ENCODE measurements around the gene STOM.
"Not testable (repeated sequence)": the region's sequence is repeated elsewhere in the genome, so short reads cannot be mapped to it uniquely, and the experiment has no call there.

Gene STOM

DNA sequence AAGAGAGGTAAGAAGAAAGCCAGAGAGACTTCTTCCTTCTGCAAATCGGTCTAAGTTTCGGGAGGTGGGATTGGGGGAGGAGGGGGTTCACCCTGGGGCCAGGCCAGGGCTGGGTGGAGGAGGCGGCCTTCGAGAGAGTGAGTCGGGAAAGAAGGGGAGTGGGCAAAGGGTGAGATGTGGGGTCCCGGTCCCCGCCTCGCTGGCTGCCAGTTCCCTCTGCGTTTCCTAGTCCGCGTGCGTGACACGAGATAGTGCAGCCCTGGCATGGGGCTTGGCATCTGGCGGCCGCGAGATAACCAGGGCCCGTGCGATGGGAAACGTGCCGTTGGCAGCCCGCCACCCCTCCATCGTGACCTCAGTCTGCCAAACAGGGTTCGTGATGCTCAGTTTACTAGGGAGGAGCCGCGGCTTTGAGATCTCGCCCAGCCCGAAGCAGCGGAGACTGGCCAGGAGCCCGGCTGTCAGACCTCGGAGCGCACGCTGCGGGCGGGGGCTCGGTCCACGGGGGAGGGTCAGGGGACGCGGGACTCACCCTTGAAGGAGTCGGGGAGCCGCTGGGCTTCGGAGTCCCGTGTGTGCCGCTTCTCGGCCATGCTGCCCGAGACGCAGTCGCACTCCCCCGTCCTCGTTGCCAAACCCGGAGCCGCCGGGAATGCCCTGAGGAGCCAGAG is at the start of gene STOM:
Gene STOM (minus strand): TSS at position 656 of the 671 bp plus-strand sequence. CDS start 63 bp downstream, at position 593.
- DNase-seq (ENCODE audit: low read depth, low spot score), result no peak
- H3K27ac ChIP-seq, result peak within 1 kb of the TSS; percentile 55

- DNase-seq (ENCODE audit: low read depth, low spot score), result no peak
- H3K27ac ChIP-seq, result no peak overlapping the region
Measured at GRCh38 chr9:121411993-121412392, 41.9 kb upstream of the STOM start.

- no peak overlapping the region for H3K27ac ChIP-seq
- no peak for DNase-seq (ENCODE audit: low read depth, low spot score)
Measured at GRCh38 chr9:121405899-121406298, 35.8 kb upstream of the STOM start.

GRCh38 chr9:121404906-121405305 is 34.9 kb upstream of the STOM start:
- H3K27ac ChIP-seq, result no peak overlapping the region
- no peak for DNase-seq (ENCODE audit: low read depth, low spot score)

DNA sequence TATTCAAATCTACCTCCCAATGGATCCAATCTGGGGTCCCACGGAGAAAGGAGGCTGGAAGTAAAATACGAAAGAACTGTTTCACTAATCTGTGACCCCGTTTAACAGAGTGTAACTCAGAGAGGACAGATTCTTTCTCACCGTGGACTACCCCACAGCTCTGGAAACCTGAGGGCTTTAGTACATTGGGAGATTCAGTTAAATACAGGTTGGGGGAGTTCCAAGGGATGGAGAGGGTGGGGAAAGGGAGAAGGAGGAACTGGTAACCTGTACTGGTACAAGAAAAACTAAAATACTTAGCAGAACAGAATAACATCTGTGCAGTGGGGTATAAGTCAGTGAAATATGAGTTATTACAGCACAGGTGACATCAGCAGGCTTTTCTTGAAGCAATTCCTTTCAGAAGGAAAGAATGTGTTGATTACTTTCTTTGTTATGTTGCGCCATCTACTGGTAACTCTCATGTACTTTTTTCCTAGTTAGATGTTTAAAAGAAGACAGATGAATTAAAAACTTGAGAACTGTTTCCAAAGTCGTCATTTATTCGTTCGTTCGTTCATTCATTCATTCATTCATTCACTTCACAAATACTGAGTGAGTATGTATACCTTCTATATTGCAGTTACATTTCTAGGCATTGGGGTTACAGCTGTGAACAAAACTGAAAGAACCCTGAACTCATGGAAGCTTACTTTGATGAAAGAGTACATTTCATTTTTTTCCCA is 30.0 kb upstream of the STOM start:
- peak overlapping the region; percentile 96 for H3K27ac ChIP-seq
- peak; percentile 37 for DNase-seq (ENCODE audit: low read depth, low spot score)

DNA sequence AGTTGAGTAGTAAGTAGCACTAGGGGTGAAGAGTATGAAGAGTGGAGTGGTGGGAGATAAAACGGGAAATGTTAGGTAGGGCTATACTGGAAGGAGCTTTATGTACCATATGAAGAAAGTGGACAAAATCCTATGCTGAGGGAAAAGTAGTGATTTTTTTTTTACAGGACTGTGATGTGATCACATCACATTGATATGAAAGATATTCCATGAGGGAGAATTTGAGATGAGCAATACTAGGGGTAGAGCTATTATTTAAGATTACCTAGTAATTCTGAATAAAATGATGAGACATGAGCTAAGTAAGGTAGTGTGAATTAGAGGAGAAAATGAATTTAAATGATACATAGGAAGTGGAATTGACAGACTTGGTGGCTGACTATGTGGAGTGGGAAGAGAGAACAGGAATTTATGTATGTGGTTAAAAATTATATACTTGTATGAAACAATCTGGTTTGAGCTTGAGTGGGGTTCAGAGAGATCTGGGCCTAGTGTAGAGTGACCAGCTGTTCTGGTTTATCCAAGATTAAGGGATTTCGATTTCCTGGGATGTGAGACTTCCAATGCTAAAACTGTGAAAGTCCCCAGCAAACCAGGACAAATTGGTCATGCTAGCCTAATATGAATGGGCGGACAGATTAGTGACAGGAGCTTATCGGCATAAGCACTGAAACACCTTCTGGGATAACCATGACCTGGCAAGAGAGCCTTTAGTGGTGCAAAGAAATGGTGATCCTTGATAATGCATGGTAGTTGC is 29.3 kb upstream of the STOM start:
- DNase-seq (ENCODE audit: low read depth, low spot score), result no peak
- peak overlapping the region; percentile 96 for H3K27ac ChIP-seq

GRCh38 chr9:121398374-121398773 is 28.3 kb upstream of the STOM start:
- peak overlapping the region; percentile 96 for H3K27ac ChIP-seq
- peak; percentile 99 for DNase-seq (ENCODE audit: low read depth, low spot score)

GRCh38 chr9:121397277-121397676 is 27.2 kb upstream of the STOM start:
- H3K27ac ChIP-seq, result peak overlapping the region; percentile 96
- DNase-seq (ENCODE audit: low read depth, low spot score), result not testable (repeated sequence)

DNA sequence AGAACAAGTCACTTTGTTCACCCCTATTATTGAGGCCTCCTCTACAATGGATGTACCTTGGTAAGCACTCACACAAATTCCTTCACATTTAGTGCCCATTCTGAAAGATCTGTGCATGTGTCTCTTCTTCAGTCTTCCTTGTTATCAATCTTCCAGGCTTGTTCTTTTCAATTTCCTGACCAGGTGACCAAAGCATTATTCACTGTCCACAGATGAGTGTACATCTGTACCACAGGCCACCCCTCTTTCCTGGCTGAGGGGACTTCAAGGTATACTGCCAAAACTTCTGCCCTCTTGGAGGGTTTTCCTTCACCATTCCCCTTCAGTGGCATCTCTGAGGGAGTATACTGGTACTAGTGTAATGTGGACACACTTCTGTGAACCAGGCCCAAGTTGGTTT is 25.5 kb upstream of the STOM start:
- peak overlapping the region; percentile 89 for H3K27ac ChIP-seq
- no peak for DNase-seq (ENCODE audit: low read depth, low spot score)

DNA sequence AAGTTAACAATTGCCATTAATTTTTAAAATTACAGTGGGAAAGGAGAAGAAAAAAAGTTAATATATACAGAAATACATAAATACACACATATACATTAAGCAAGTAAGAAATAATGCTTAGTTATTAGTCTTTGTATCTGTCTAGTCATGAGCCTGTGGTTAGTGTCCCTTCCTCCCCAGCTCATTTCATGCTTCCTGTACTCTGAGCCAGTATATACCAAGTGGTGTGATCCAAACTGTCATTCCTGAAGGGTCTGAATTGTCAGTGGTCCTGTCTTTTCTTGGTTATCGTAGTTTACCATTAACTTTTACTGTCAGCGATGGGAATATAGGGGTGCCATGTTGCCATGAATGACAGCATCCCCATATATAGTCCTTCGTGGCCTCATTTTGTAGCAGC is 24.2 kb upstream of the STOM start:
- DNase-seq (ENCODE audit: low read depth, low spot score), result no peak
- H3K27ac ChIP-seq, result peak overlapping the region; percentile 89

- H3K27ac ChIP-seq, result peak overlapping the region; percentile 89
- no peak for DNase-seq (ENCODE audit: low read depth, low spot score)
Measured at GRCh38 chr9:121393318-121393717, 23.3 kb upstream of the STOM start.

DNA sequence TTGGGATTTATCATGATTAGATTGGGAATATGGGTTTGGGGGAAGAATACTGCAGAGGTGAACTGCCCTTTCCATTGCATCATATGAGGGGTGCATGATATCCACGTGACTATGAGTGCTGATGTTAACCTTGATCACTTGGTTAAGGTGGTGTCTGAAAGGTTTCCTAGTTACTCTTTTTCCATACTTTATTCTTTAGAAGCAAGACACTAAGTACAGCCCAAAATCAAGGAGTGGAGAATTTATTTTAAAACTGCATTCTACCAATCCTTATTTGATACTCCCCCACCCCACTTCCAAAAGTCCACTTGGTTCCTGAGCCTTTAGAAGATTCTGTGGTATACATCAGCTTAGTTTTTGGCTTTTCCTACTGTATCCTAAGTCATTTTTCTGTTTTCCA is 20.3 kb upstream of the STOM start:
- DNase-seq (ENCODE audit: low read depth, low spot score), result no peak
- H3K27ac ChIP-seq, result no peak overlapping the region

DNA sequence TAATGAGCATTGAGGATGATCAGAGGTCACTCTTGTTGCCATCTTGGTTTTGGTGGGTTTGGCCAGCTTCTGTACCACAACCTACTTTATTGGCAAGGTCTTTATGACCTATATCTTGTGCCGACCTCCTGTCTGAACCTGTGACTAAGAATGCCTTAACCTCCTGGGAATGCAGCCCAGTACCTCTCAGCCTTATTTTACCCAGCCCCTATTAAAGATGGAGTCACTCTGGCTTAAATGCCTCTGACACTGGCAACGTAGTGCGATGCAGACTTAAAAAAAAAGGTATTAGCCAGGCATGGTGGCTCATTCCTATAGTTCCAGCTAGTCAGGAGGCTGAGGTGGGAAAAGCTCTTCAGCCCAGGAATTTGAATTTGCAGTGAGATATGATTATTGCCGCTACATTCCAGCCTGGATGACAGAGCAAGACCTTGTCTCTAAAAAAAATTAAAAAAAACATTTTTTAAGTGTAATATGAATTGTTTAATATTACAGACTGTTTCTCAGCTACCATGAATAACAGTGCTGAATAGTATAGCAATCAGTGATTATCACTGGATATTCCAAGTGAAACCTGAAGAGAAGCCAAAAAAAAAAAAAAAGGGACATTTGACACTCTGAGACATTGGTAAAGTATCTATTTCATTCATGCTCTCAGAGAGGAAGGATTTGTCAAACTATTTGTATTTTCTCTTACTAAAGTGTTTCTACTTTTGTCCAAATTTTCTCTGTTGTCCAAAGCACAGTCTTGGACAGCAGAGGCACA is 18.3 kb upstream of the STOM start:
- no peak overlapping the region for H3K27ac ChIP-seq

GRCh38 chr9:121386442-121387175 is 16.6 kb upstream of the STOM start:
- no peak overlapping the region for H3K27ac ChIP-seq
- no peak for DNase-seq (ENCODE audit: low read depth, low spot score)

More for the DNA sequence above, 18.3 kb upstream of the STOM start:
- DNase-seq (ENCODE audit: low read depth, low spot score), result no peak

DNA sequence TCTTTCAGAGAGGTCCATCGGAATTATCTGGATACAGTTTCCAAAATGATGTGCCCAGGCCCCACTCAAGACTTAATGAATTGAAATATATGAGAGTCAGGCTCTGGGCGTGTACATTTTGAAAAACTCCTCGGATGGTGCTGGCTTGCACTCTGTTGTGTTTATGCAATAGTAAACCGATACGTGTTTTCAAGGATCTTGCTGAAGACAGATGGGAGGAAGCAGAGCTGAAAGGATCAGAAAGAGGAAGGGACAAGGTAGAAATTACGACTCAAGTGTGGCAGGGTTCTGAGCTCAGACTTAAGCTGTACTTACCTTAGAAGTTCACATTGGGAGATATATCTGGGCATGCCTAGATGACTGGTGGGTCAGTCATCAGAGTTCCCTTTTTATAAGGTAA is 13.7 kb upstream of the STOM start:
- no peak overlapping the region for H3K27ac ChIP-seq
- DNase-seq (ENCODE audit: low read depth, low spot score), result no peak

DNA sequence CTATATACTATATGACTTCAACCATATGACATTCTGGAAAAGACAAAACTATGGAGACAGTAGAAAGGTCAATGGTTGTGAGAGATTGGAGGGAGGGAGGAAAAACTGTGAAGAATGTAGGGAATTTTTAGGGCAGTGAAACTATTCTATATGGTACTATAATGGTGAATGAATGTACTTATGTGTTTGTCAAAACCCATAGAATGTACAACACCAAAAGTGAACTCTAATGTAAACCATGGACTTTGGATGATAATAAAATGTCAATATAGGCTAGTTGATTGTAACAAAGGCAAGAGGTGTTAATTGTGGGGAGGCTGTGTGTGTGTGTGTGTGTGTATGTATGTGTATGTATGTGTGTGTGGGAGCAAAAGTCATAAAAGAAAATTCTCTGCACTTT is 10.8 kb upstream of the STOM start:
- no peak overlapping the region for H3K27ac ChIP-seq
- no peak for DNase-seq (ENCODE audit: low read depth, low spot score)

DNA sequence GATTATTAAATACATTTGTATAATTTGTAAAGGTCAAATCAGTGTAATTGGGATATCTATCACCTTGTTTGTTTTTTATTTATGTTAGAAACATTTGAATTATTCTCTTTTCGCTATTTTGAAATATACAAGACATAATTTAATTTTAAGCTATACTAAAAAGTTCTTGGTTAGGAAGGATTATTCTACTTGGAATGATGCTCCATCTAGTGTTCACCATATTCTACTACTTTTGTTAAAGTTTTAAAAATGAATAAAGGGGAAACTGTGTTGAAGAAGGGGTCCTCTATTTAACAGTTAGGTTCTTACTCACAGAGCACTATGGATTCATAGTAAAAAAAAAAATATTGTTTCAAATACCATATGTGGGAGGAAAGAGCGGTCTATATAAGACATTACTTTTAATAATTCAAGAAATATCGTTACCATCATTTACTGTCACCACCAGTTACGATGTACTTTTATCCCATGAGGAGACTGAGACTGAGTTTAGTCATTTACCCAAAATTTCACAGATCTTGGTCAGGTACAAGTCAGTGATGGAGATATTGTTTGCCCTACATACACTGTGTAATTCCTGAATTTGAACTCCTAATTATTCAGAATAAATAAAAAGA is 6.3 kb upstream of the STOM start:
- DNase-seq (ENCODE audit: low read depth, low spot score), result no peak

GRCh38 chr9:121373011-121373729 is 3.1 kb upstream of the STOM start:
- DNase-seq (ENCODE audit: low read depth, low spot score), result peak; percentile 73
- H3K27ac ChIP-seq, result peak overlapping the region; percentile 97

More for the DNA sequence above, 6.3 kb upstream of the STOM start:
- no peak overlapping the region for H3K27ac ChIP-seq
